22Rv1 (cell line): ENCODE data around the gene TOPORS.
"Not testable (repeated sequence)": the region's sequence is repeated elsewhere in the genome, so short reads cannot be mapped to it uniquely, and the experiment has no call there.

Experiments used
- H3K27ac ChIP-seq: fragments of 450-650 bp; 2 replicates; pipeline ENCODE4 v1.5.1; 2017
- CTCF ChIP-seq: fragments of 450-650 bp; IDR thresholded peaks from 2 replicates; pipeline ENCODE4 v1.5.1; 2017; ENCODE audit warnings: mild to moderate bottlenecking
- ZFX ChIP-seq: fragments of 450-650 bp; IDR thresholded peaks from 2 replicates; pipeline ENCODE4 v1.6.1; 2017; ENCODE audit warnings: antibody characterized with exemption, borderline replicate concordance

Gene TOPORS

GRCh38 chr9:32524892-32525708, 27.3 kb downstream of the TOPORS start:
- H3K27ac ChIP-seq, result peak overlapping the region; percentile 67; the same call in 1 of the 2 replicates
- TF ChIP-seq CTCF, result no peak
- no peak for TF ChIP-seq ZFX

- not testable (repeated sequence) for H3K27ac ChIP-seq
Observed at GRCh38 chr9:32524558-32524891, 27.9 kb downstream of the TOPORS start.

GRCh38 chr9:32523910-32524309, 28.5 kb downstream of the TOPORS start:
- no peak overlapping the region for H3K27ac ChIP-seq
- no peak for TF ChIP-seq CTCF
- TF ChIP-seq ZFX, result no peak

- H3K27ac ChIP-seq, result no peak overlapping the region
- TF ChIP-seq ZFX (no peak), CTCF (no peak)
Observed at GRCh38 chr9:32518276-32518675, 34.1 kb downstream of the TOPORS start.

- no peak overlapping the region for H3K27ac ChIP-seq
Observed at GRCh38 chr9:32516241-32516640, 36.1 kb downstream of the TOPORS start.

GRCh38 chr9:32508728-32509127, 43.7 kb downstream of the TOPORS start:
- no peak overlapping the region for H3K27ac ChIP-seq
- TF ChIP-seq CTCF (no peak), ZFX (no peak)

More at GRCh38 chr9:32516241-32516640, 36.1 kb downstream of the TOPORS start:
- no peak for TF ChIP-seq ZFX
- TF ChIP-seq CTCF, result no peak

- no peak for TF ChIP-seq CTCF
- TF ChIP-seq ZFX, result no peak
- no peak overlapping the region for H3K27ac ChIP-seq
Observed at GRCh38 chr9:32503008-32503407, 49.4 kb downstream of the TOPORS start.

GRCh38 chr9:32502464-32502863, 49.9 kb downstream of the TOPORS start:
- no peak for TF ChIP-seq CTCF
- TF ChIP-seq ZFX, result no peak
- H3K27ac ChIP-seq, result no peak overlapping the region
